Stimulated activated CD4-positive, alpha-beta T cell treated with anti-CD3 and anti-CD28 coated beads, Interleukin-2, amount 100 ng/mL, for 4 hours (primary cell): ENCODE results near the gene OR4C13.
"Not testable (repeated sequence)": the region's sequence is repeated elsewhere in the genome, so short reads cannot be mapped to it uniquely, and the experiment has no call there.

Experiments
- DNase-seq: peaks from one replicate; pipeline ENCODE4 v3.0.0-alpha.2; 2020; ENCODE audit warnings: low read depth

The OR4C13 gene

GRCh38 chr11:49952091-49952490, at the start of gene OR4C13:
Gene OR4C13 (plus strand): TSS chr11:49952391. CDS start chr11:49952423, 32 bp downstream.
- DNase-seq: no peak

- DNase-seq: not testable (repeated sequence)
Observed at GRCh38 chr11:49911516-49911915, 40.7 kb upstream of the OR4C13 start.

- not testable (repeated sequence) for DNase-seq
Observed at GRCh38 chr11:49948701-49949100, 3.5 kb upstream of the OR4C13 start.

GRCh38 chr11:49973439-49973838, 21.2 kb downstream of the OR4C13 start:
- not testable (repeated sequence) for DNase-seq

- DNase-seq: not testable (repeated sequence)
Observed at GRCh38 chr11:49982435-49982834, 30.2 kb downstream of the OR4C13 start, which contains the start of gene OR4C12. Gene OR4C12 (minus strand): TSS chr11:49982535. CDS start chr11:49982501, 34 bp downstream.

GRCh38 chr11:49995565-49995964, 43.4 kb downstream of the OR4C13 start:
- no peak for DNase-seq
